ENCODE results near the gene KCNJ15.

KCNJ15 gene

DNA sequence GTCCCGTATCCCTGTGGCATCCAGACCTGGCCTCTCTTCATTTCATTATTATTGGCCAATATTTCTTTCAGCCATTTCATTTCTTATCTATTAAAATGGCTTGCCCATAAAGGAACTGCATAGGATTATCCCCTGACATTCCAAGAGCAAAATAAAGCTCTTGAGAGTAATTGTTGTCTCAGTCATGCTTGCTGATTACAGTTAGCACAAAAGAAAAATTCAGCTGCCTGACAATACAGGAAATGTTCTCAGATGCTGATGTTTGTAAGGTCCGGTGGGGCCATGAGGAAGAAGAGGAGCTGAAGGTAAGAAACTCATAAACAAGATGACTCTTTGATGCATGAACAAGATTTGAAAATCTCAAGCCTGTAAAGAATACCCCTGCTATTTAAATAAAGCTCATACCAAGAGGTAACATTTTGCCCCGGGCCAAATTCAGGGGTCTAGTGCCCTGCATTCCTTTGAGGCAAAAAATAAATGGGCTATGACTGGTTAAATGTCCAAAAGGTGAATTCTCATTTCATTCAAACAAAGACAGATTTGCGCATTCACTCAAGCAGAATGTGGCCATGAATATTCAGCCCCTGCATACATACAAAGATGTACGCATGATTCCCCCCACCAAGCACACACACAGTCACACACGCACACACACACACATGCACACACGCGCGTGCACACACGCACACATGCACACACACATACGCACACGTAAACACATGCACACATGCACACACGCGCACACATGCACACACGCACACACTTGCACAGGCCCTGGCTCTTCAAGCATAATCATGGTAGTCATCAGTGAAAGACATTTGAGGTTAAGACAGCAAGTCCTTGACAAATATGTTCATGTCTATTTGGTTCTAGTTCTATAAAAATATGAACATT is 44.8 kb downstream of the KCNJ15 start:
- FAIRE-seq (no peak), DNase-seq (ENCODE audit: insufficient read length, low spot score) (no peak)
- TF ChIP-seq POU2F2 (IDR thresholded peaks at IDR 0.05; ENCODE audit: low read depth, low read length): no peak
- TF ChIP-seq SPI1 (IDR thresholded peaks at IDR 0.05; ENCODE audit: low read depth, low read length): no peak
- no peak for TF ChIP-seq POLR2A (IDR thresholded peaks at IDR 0.05; ENCODE audit: low read depth, low read length)
- TF ChIP-seq POLR2AphosphoS5 (IDR thresholded peaks at IDR 0.05; ENCODE audit: low read depth, low read length): no peak
- no peak for TF ChIP-seq PAX5 (IDR thresholded peaks at IDR 0.05; ENCODE audit: insufficient read depth, low read length, severe bottlenecking)
- no peak for TF ChIP-seq TAF1 (IDR thresholded peaks at IDR 0.05; ENCODE audit: low read depth, low read length)

DNA sequence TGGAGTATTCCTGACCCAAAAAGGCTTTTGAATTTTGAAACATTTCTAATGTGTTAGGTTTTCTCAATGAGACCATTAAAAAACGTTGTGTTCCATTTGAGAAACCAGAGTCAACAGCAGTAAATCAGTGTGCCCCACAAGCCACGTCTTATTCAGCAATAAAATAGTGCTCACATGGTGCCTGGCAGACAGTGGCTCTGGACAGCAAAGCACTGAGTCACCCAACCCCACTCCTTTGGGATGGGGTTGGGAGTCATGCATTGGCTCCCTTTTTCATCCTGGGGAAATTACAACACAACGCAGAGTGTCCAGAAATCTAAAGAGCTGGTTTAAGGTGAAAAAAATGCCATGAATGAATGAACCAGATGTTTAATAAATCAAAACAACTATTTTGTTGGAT is 46.5 kb downstream of the KCNJ15 start:
- no peak for DNase-seq (ENCODE audit: insufficient read length, low spot score)
- no peak for FAIRE-seq
- TF ChIP-seq POU2F2 (IDR thresholded peaks at IDR 0.05; ENCODE audit: low read depth, low read length): no peak
- no peak for TF ChIP-seq SPI1 (IDR thresholded peaks at IDR 0.05; ENCODE audit: low read depth, low read length)
- TF ChIP-seq POLR2A (IDR thresholded peaks at IDR 0.05; ENCODE audit: low read depth, low read length): no peak
- no peak for TF ChIP-seq TAF1 (IDR thresholded peaks at IDR 0.05; ENCODE audit: low read depth, low read length)
- TF ChIP-seq PAX5 (IDR thresholded peaks at IDR 0.05; ENCODE audit: insufficient read depth, low read length, severe bottlenecking): no peak
- no peak for TF ChIP-seq POLR2AphosphoS5 (IDR thresholded peaks at IDR 0.05; ENCODE audit: low read depth, low read length)

DNA sequence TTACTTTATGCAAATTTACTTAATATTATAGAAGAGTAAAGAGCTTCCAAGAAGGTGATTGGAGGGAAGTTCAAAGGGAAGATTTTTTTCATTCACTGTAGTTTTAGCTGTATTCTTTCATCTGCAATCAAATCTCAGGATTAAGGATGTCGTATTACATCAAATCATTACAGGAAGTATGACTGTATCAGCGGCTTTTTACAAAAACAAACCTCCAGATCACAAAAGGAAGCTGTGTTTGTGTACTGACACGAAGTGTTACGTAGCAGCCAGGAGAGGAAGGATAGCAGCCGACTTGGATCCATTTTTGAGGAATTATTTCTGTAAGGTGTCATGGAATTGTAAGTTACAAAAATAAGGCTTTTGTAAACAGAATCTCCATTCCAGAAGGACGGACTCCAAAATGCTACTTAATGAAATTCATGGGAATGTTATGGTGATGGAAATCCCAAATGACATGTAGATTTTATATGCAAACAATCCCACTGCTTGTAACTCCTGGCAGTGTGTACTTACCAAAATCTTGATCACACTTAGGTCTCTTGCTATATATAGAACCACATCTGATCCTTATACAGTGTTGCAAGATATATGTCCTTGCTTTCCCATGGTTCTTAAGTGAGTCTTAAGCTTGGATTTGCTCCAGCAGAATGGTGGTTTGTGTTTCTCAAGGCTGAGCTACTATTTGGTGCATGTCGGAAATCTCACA is 49.8 kb downstream of the KCNJ15 start:
- TF ChIP-seq POLR2AphosphoS5 (IDR thresholded peaks at IDR 0.05; ENCODE audit: low read depth, low read length): no peak
- no peak for TF ChIP-seq POLR2A (IDR thresholded peaks at IDR 0.05; ENCODE audit: low read depth, low read length)
- TF ChIP-seq TAF1 (IDR thresholded peaks at IDR 0.05; ENCODE audit: low read depth, low read length): no peak
- TF ChIP-seq SPI1 (IDR thresholded peaks at IDR 0.05; ENCODE audit: low read depth, low read length): no peak
- no peak for TF ChIP-seq PAX5 (IDR thresholded peaks at IDR 0.05; ENCODE audit: insufficient read depth, low read length, severe bottlenecking)
- TF ChIP-seq POU2F2 (IDR thresholded peaks at IDR 0.05; ENCODE audit: low read depth, low read length): no peak
- no peak for FAIRE-seq
- DNase-seq (ENCODE audit: insufficient read length, low spot score): no peak

DNA sequence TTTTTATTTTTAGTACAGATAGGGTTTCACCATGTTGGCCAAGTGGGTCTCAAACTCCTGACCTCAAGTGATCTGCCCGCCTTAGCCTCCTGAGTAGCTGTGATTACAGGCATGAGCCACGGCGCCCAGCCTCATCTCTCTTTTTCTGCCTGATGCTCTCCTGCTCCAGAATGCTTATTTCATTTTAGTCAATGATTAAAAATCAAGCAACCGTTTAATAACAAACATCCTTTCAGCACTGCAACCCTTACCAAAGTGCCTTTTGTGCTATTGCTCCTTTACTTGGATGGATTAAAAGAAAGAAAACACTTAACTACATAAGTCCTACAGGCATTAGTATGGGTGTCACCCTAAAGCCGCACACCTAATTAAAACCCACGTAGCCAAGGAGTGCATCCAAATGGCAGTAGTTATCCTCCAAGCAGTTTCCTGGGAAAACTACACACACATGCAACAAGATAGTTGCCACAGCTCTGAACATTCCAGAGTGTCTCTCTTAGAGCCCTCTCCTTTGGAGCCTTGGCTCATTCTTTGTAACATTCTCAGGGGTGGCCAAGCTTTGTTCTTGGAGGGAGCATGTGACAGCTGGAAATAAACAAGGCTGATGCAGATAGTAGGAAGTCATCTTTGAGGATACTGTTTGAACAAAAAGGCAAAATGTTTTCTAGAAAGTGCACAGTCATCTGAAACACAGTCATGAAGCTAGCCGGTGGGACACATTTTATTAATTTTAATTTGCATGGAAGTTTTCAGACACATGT is 51.2 kb downstream of the KCNJ15 start:
- FAIRE-seq (no peak), DNase-seq (ENCODE audit: insufficient read length, low spot score) (no peak)
- TF ChIP-seq TAF1 (IDR thresholded peaks at IDR 0.05; ENCODE audit: low read depth, low read length) (no peak), POU2F2 (IDR thresholded peaks at IDR 0.05; ENCODE audit: low read depth, low read length) (no peak), POLR2AphosphoS5 (IDR thresholded peaks at IDR 0.05; ENCODE audit: low read depth, low read length) (no peak), SPI1 (IDR thresholded peaks at IDR 0.05; ENCODE audit: low read depth, low read length) (no peak), POLR2A (IDR thresholded peaks at IDR 0.05; ENCODE audit: low read depth, low read length) (no peak), PAX5 (IDR thresholded peaks at IDR 0.05; ENCODE audit: insufficient read depth, low read length, severe bottlenecking) (no peak)

DNA sequence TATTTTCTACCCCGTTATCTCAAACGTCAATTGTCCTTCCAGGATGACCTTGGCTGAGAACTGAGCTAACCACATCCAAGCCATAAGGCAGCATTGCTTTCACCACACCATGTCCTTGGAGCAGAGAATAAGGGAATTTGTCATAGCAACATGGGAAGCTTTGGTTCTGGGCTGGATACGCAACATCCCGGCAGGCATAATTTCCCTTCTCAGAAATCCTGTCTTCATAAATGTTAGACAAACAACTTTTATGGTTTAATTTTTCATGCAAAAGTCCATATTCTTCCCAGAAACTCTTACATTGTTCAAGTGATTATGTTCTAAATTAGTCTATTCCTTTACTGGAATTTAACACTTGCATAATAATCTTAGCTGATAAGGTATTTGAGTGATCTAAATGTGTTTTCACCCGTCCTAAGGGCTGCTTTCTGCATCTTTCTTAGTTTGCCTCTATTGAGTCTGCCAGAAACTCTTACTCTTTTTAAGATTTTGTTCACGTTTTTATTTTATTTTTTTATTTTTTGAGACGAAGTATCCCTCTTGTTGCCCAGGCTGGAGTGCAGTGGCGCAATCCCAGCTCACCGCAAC is 51.8 kb downstream of the KCNJ15 start:
- TF ChIP-seq SPI1 (IDR thresholded peaks at IDR 0.05; ENCODE audit: low read depth, low read length): no peak
- no peak for TF ChIP-seq POU2F2 (IDR thresholded peaks at IDR 0.05; ENCODE audit: low read depth, low read length)
- no peak for TF ChIP-seq POLR2A (IDR thresholded peaks at IDR 0.05; ENCODE audit: low read depth, low read length)
- no peak for TF ChIP-seq TAF1 (IDR thresholded peaks at IDR 0.05; ENCODE audit: low read depth, low read length)
- TF ChIP-seq PAX5 (IDR thresholded peaks at IDR 0.05; ENCODE audit: insufficient read depth, low read length, severe bottlenecking): no peak
- TF ChIP-seq POLR2AphosphoS5 (IDR thresholded peaks at IDR 0.05; ENCODE audit: low read depth, low read length): no peak
- FAIRE-seq (no peak), DNase-seq (ENCODE audit: insufficient read length, low spot score) (no peak)

DNA sequence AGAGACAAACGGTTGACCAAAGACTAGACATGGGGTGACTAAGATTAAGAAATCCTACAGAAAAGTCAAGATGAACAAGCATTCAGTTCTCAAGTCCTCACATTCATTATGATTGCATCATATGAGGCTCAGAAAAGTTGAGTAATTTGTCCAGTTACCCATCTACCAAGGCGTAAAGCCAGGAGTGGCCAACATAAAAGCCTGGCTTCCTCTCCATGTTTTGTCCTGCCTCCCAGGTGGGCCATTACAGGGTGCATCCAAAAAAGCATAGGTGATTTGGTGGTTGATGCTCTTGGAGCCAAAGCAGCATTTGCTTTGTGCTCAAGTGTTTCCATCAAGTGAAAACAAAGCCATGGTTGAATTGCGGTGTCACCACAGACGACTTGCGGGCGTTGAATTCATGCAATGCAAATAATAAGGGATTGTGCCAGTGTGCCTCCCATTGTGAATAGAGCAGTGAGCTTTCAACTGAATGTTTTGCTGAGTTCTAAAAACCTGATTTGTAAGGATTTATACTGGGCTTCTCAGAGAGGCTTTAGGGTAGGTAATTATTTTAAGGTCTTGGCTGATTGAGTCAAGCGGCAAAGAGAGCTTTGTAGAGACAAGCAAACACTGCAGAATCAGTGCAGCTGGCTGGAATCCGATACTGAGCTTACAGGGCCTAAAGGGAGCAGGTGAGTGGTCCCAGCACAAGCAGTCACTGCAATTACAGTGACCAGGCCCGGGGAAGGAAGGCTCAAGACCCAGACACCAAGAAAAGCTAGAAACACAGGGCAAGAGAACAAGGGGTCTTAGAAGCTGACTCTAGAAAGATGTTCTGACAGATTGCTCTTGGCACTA is 54.1 kb downstream of the KCNJ15 start:
- TF ChIP-seq POLR2AphosphoS5 (IDR thresholded peaks at IDR 0.05; ENCODE audit: low read depth, low read length): no peak
- DNase-seq (ENCODE audit: insufficient read length, low spot score) (no peak), FAIRE-seq (no peak)

DNA sequence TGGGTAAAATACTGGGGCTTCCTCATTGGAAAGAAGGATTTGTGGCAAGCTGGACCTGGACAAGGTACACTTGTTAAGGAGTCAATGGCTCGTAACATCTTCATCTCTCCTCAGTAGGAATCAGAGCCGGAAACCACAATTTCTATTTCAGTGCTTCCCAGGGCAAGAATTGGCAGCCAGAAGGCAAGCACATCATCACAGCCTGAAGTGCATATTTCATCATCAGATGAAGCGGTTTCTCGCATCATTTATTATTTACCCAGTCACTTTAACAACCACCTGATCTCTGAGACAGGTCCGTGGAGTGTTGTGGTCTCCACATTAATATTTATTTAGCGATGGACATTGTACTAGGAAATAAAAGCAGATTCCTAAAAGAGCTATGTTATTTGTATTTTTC is 55.0 kb downstream of the KCNJ15 start:
- DNase-seq (ENCODE audit: insufficient read length, low spot score) (no peak), FAIRE-seq (no peak)
- no peak for TF ChIP-seq SPI1 (IDR thresholded peaks at IDR 0.05; ENCODE audit: low read depth, low read length)
- no peak for TF ChIP-seq POLR2A (IDR thresholded peaks at IDR 0.05; ENCODE audit: low read depth, low read length)
- TF ChIP-seq POU2F2 (IDR thresholded peaks at IDR 0.05; ENCODE audit: low read depth, low read length): no peak
- TF ChIP-seq PAX5 (IDR thresholded peaks at IDR 0.05; ENCODE audit: insufficient read depth, low read length, severe bottlenecking): no peak
- TF ChIP-seq TAF1 (IDR thresholded peaks at IDR 0.05; ENCODE audit: low read depth, low read length): no peak
- no peak for TF ChIP-seq POLR2AphosphoS5 (IDR thresholded peaks at IDR 0.05; ENCODE audit: low read depth, low read length)

DNA sequence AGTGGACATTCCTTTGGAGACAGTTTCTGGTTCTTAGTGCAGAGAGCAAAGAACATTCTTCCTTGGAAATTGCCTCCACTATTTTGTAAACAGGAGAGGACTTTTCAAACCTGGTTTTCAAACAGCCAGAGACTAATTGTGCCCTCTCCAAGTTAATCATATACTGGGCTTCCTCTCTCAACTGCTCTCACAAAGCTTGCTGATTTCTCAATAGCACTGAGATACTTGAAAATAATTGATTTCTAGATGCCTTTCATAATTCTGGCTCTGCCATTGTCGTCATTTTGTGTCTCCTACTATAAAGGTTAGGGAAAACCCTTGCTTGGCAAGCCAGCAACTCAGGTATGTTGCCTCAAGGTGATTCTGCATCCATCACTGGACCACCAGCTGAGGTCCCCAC is 56.0 kb downstream of the KCNJ15 start:
- no peak for DNase-seq (ENCODE audit: insufficient read length, low spot score)
- no peak for FAIRE-seq
- TF ChIP-seq POLR2A (IDR thresholded peaks at IDR 0.05; ENCODE audit: low read depth, low read length) (no peak), PAX5 (IDR thresholded peaks at IDR 0.05; ENCODE audit: insufficient read depth, low read length, severe bottlenecking) (no peak), TAF1 (IDR thresholded peaks at IDR 0.05; ENCODE audit: low read depth, low read length) (no peak), SPI1 (IDR thresholded peaks at IDR 0.05; ENCODE audit: low read depth, low read length) (no peak), POLR2AphosphoS5 (IDR thresholded peaks at IDR 0.05; ENCODE audit: low read depth, low read length) (no peak), POU2F2 (IDR thresholded peaks at IDR 0.05; ENCODE audit: low read depth, low read length) (no peak)

Measured in GM12891 (cell line).